ENCODE measurements around the gene CENATAC.
"Not testable (repeated sequence)": the region's sequence is repeated elsewhere in the genome, so short reads cannot be mapped to it uniquely, and the experiment has no call there.

CENATAC gene

GRCh38 chr11:119028346-119029068 is 30.6 kb downstream of the CENATAC start:
- no peak overlapping the region for H3K4me3 ChIP-seq (ENCODE audit: low read depth, low read length)
- no peak for TF ChIP-seq CTCF (IDR thresholded peaks at IDR 0.05; ENCODE audit: borderline replicate concordance, insufficient read depth, low read depth, low read length)

GRCh38 chr11:119029069-119029339 is 31.1 kb downstream of the CENATAC start:
- no peak overlapping the region for H3K4me3 ChIP-seq (ENCODE audit: low read depth, low read length)
- no peak for TF ChIP-seq CTCF (IDR thresholded peaks at IDR 0.05; ENCODE audit: borderline replicate concordance, insufficient read depth, low read depth, low read length)

- peak overlapping the region; percentile 97 for H3K4me3 ChIP-seq (ENCODE audit: low read depth, low read length)
- no peak for TF ChIP-seq CTCF (IDR thresholded peaks at IDR 0.05; ENCODE audit: borderline replicate concordance, insufficient read depth, low read depth, low read length)
Observed at GRCh38 chr11:119029340-119030028, 31.5 kb downstream of the CENATAC start.

- H3K4me3 ChIP-seq (ENCODE audit: low read depth, low read length), result peak overlapping the region; percentile 97
- no peak for TF ChIP-seq CTCF (IDR thresholded peaks at IDR 0.05; ENCODE audit: borderline replicate concordance, insufficient read depth, low read depth, low read length)
Observed at GRCh38 chr11:119030029-119030328, 32.0 kb downstream of the CENATAC start.

- peak; percentile 91 for TF ChIP-seq CTCF (IDR thresholded peaks at IDR 0.05; ENCODE audit: borderline replicate concordance, insufficient read depth, low read depth, low read length)
- H3K4me3 ChIP-seq (ENCODE audit: low read depth, low read length), result peak within 1 kb of the TSS; percentile 97
Observed at GRCh38 chr11:119030329-119031047, 32.5 kb downstream of the CENATAC start, which contains the start of gene SLC37A4. SLC37A4 (minus strand) TSS chr11:119030877.

- no peak overlapping the region for H3K4me3 ChIP-seq (ENCODE audit: low read depth, low read length)
- TF ChIP-seq CTCF (IDR thresholded peaks at IDR 0.05; ENCODE audit: borderline replicate concordance, insufficient read depth, low read depth, low read length), result no peak
Observed at GRCh38 chr11:119031912-119032280, 34.0 kb downstream of the CENATAC start.

GRCh38 chr11:119033421-119033820 is 35.5 kb downstream of the CENATAC start:
- not testable (repeated sequence) for H3K4me3 ChIP-seq (ENCODE audit: low read depth, low read length)
